HCEC 1CT (cell line): ENCODE measurements around the gene PTPRN2.
"Not testable (repeated sequence)": the region's sequence is repeated elsewhere in the genome, so short reads cannot be mapped to it uniquely, and the experiment has no call there.

Experiments
- DNase-seq: peaks from one replicate; pipeline ENCODE4 v3.0.0-alpha.2; 2017

Gene PTPRN2

DNA sequence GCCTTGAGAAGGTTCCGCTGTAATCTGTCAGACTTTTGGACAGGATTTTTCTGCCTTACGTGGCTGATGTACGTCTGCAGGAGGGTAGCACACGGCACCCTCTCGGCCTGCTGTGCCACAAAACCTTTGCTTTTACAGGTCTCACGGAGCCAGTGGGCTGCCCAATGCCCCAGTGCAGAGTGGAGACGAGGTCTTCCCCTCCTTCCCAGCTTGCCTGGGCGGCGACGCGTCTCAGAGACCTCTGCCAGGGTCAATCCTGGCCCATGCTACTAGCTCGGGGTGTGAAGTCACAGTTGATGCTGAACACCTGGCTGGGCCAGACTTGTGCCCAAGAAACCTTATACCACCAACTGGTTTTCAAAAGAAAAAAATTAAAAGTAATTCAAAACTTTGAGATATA, 724.4 kb downstream of the PTPRN2 start:
- no peak for DNase-seq

DNA sequence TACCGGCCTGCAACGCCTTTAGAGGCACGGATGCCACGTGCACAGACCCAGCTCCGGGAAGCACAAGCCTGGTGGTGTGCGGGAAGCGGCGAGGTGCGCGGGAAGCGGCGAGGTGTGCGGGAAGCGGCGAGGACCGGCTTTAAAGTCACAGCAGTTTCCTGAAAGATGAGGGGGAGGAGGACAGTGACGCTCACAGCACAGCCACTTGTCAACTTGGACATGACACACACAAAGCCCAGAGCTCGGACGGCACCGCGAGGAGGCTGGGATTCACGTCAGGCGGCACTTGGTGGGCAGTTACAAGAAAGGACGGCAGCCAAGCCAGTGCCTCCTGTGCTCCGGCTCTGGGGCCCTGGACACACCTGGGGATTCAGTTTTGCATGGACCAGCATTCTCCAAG, 724.9 kb downstream of the PTPRN2 start:
- no peak for DNase-seq

DNA sequence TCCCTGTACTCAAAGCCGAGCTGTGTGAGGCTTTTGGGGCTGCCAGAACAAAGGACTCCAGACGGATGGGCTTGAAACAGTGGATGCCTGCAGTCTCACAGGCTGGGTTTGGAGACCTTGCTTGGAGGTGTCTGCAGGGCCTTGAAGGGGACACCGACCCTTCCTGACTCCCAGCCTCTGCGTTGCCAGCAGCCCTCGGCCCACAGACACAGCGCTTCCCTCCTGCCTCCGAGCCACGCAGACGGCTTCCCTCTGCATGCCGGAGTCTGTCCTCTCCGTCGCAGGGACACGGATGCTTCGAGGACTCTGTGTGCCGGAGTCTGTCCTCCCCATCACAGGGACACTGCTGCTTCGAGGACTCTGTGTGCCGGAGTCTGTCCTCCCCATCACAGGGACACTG, 726.1 kb downstream of the PTPRN2 start:
- no peak for DNase-seq

DNA sequence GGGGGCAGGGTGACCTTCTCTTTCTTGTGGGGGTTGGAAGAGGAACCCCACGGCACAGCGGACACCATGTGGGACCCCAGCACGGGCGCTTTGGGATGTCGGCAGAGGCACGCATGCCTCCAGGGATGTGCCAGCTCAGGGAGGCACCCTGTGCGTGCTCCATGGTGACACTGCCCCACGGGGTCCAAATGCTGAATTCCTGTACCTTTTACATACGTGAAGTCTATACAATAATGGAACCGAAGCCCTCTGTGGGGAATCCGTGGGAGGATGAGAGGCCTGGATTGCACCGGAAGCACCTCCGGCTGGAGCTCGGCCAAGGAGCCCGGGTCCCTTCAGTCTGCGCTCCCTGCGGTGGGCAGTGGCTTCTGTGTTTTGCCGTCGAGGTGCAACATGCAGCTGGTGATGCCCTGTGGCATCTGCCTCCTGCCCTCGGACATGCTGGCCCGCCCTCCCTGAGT, 726.6 kb downstream of the PTPRN2 start:
- DNase-seq: no peak

DNA sequence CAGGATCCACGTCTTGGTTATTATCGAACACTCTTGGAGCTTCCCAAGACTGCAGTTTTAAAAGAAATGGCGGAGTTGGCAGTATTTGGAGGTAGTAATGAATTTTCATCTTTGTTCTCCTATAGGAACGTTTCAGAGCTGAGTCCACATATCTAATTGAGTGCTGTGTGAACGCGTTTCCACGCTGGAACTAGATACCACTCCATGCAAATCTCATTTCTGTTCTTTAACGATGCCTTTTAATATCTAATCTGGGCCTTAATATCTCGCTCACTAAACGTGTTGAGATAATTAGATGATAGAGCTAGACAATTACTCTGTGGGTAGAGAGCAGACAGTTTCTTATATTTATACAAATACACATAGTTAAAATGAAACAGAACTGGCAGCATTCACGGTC, 727.2 kb downstream of the PTPRN2 start:
- DNase-seq: no peak

DNA sequence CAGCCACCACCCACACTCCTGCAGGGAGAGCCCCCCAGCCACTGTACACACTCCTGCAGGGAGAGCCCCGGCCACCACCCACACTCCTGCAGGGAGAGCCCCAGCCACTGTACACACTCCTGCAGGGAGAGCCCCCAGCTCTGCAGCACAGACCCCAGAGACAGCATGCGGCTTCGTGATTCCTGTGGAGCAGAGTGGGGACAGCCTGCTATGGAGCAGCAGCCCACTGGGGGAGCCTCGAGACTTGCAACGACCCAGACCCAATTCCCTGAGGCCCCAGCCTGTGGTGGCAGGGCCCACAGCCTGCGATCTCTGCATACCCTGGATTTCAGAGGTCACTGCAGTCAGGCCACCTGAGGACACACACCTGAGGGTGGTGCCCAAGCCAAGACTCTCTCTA, 727.7 kb downstream of the PTPRN2 start:
- no peak for DNase-seq

DNA sequence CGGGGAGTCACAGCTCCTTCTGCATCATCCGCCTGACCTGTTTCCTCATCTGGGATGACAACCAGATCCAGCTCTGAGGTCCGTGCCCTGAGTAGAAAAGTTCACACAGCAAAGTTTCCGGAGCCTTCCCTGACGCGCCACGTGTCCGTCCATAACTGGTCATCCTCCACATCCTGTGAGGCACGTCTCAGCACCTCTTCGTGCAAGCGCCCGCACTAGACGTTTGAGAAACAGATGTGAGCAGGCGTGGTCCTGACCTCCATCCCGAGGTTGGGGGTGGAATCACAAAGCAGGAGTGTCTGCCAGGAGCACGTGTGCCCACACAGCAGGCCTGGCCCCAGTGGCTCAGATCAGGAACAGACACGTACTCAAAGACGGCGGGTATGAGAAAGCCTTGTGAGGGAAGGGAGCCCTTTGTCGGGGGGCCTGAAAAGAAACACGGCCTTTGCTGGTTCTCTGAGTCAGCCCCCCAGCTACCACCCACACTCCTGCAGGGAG, 730.0 kb downstream of the PTPRN2 start:
- DNase-seq: no peak

DNA sequence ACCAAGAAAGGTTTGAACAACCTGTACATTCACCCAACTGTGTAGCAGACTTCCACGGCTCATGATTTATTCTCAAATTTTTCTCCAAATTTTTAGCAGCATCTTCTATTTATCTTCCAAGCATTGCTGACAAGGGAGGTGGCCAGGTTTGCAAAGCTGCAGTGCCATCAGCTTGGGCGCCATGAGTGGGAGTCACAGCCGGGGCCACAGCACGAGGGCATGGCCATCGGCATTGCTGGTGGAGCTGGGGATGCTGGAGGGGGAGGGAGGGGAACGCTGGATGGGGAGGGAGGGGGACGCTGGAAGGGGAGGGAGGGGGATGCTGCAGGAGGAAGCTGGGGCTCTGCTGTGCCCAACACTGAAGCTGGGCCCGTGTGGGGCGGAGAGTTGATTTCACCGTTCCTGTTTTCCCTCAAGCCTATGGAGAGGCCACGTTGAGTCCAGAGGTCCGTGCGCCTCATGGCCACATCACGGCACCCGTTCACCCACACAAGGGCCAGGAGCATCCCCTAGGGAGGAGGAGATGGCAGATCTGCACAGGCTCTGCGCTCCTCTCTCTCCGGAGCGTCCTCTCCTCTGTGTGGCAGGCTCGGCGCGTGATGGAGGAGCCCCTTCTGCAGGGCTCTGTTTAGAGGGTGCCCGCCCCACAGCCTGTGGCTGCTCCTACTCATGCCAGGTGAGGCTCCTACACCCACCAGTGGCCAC, 730.6 kb downstream of the PTPRN2 start:
- no peak for DNase-seq

DNA sequence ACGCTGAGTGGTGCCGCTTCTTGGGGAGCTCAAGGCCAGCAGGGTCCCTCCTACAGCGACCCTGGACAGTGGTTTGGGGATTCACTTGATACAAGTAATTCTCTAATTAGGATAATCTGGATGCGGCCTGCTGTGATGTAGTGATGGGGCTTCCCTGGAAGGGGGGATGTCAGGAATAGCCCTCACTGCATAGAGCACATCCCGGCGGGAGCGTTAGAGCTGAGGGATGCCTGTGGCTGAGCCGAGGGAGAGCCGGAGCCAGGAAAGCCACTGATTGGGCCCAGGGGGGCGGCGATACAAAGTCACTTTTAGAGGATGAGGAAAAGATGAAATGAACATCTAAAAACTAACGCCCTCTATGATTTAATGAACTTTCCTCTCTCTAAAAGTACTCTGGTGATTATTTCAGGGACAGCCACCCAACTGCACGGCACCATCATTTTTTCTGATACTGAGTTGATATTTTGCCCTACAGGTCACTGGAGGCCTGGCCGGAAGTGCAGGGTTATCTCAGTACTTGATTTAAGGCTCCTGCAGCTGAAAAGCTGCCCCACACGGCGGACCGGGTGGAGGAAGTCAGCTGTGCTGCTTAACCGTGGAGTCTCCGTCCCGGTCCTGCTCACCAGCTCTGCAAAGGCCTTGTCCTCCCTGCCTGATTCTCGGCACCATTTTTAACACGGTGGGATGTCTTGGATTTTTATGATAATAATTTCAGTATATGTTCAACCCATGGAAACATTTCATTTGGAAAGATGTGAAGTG, 732.0 kb downstream of the PTPRN2 start:
- no peak for DNase-seq

DNA sequence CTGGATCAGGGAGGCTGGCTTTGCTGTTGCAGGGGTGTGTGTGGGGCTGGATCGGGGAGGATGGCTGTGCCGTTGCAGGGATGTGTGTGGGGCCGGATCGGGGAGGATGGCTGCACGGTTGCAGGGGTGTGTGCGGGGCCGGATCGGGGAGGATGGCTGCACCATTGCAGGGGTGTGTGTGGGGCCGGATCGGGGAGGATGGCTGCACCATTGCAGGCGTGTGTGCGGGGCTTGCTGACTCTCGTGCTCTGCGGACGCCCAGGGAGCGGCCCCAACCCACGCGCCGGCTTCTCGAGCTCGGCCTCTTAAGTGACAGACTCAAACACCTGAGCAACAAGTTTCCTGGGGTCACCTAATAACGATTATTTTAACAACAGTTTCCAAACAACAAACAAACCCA, 732.6 kb downstream of the PTPRN2 start:
- DNase-seq: no peak

DNA sequence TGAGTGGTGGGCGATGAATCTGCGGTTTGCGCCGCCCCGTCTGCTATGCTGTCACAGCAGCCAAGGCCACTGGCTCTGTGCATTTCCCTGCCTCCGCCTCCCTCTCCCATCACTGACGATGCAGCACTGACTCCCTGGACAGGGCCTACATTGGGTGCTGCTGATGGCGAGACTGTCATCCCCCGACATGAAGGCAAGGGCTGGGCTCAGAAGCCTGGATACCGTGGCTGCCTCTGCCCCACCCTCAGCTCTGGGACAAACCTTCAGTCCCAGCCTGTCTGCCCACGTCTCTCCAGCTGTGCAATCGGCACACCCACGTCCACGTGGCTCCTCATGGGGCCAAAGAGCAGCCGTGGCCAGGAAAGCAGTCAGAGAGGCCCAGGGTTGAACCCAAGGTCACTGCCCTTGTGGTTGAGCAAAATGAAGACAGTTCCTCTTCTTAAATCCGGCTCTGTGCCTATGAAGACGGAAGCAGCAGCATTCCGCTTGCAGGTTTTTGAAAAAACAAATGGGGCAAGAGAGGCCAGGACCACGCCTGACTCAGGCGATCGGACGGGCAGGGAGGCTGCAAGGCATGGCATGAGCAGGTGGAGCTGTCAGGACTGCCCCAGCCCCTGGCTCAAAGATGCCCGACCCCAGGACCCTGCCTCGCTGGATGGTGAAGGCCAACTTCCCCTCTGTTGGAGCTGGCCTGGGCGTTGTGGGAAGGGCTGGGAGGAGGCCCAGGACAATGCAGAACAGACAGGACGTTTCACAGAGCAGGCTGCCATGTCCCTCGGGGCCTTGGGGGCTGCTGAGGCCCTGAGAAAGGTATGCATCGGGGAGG, 733.3 kb downstream of the PTPRN2 start:
- no peak for DNase-seq

DNA sequence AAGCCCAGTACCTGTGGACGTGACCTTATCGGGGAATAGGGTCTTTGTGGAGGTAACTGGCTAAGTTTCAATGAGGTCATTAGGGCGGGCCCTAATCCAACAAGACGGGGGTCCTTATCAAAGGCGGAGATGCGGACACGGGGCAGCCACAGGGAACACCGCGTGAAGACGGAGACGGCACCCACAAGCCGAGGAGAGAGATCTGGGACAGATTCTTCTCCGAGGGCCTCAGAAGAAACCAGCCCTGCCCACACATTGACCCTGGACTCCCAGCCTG, 733.9 kb downstream of the PTPRN2 start:
- DNase-seq: no peak

DNA sequence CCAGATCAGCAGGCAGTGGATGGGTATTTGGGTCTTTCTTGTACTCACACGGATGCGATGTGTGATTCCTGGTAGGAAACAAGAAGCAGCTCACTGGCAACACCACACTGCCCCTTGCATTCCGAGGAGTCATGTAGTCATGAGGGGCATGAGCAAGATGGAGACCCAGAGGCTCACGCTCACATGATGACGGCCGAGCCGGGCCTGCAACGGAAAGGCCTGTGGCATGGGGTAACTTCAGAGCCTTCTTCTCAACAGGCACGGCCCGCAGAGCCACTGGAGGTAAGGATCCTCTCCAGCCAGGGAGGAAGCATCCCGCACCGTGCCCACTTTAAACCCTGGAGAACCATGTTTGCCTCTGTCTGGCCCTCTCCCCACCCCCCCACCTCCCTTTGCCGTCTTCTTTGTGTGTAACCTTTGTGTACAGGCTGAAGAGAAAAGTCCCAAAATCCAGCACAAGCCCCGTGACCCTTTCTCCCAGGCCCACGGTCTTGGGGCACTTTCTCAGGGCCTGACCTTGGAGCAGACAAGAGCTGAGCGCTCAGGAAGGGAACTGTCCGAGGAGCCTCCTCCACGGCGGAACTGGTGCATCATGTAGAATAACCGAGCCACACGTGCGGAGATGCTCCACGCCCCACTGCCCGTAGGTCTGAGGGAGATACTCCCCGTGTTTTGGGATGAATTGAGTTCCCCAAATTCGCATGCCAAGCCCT, 734.4 kb downstream of the PTPRN2 start:
- DNase-seq: no peak

DNA sequence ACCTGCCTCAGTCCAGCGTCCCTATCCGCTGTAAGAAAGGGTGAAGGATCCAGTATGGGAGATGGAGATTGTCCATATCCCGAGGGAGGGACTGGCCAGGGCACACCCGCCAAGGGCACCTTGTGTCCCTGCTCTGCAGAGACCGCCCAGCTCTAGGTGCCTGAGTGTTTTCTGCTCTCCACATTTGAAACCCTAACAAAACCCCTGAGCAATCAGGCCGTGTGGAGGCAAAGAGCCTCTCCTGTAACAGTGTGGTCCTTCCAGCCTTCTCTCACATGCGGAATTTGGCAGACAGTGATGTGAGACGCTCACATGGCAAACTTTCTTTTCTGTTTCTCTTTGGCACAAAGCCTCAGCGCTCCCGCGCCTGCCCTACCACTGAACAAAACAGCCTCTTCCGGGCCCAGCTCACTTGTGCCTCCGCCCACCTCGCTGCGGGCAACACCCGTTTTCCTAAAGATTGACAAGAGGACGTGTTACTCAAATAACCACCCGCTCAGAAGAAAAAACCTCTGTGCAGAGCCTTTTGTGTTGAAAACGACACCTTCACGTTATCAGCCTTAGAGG, 736.0 kb downstream of the PTPRN2 start:
- DNase-seq: no peak

DNA sequence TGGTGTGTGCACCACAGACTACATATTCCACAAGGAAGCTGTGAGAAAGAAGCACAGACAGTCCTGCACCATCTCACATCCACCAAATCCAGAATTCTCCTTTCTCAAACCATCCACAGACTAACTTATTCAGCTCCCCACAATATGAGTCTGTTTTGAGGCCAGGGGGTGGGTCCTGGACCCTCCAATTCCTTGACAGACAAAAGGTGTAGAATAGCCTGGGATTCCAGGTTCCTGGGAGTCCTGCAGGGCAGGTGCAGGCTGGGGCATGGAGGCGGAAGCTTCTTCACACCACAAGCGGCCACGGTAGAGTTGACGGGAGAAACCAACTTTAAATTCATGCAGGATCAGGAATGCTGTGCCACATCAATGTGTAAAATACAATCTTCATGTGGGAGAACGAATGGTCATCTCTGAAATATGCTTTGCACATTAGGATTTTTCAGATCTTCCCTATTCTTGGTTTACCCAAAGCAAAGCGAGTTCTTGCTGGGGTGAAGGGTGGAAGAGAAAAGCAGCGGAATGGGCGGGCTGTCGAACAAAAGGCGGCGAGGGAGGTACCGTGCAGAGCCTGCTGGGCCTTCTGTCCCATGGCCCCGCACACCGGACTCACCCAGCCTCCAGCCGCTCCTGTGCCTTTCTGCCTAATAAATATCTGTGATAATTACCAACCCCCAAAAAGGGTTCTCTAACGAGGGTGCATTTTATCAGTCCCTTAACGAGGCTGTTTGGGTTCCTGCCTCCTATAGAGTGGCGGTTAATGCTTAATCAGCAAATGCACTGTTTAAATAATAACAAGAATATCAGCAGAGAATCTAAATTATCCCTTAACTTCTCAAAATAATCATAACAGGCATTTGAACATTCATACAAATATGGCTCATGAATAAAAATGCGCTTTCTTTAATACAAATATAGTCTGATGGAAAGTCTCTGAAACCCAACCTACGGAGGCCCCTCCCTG, 736.9 kb downstream of the PTPRN2 start:
- DNase-seq: no peak

DNA sequence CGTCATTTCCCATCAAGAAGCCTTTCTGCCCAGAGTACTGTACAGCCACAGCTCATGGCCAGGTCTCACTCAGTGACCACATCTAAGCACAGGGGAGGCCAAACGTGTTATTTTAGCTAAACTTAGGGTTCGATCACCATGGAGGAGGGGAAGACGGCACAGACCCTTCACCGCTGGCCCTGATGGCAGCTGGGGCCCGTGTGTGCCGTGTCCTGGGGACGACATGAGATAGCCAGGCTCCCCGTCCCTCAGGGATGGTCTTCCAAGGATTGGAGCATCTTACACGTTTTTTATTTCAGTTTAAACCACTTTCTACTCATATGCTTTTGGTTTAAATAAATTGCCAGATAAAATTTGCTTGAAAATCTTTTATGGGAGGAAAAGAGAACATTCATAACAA, 737.9 kb downstream of the PTPRN2 start:
- DNase-seq: no peak

DNA sequence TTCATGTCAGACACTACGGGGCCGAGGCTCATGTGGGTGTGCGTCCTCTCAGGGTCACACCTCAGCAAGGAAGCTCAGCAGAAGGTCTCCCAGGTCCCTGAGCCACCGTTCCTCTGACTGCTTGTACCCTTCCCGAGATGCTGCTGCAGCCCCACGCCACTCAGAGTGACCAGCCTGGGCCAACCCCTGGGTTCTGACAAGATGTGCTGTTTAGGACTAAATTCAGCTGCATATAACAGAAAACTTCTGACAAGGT, 738.4 kb downstream of the PTPRN2 start:
- DNase-seq: no peak

DNA sequence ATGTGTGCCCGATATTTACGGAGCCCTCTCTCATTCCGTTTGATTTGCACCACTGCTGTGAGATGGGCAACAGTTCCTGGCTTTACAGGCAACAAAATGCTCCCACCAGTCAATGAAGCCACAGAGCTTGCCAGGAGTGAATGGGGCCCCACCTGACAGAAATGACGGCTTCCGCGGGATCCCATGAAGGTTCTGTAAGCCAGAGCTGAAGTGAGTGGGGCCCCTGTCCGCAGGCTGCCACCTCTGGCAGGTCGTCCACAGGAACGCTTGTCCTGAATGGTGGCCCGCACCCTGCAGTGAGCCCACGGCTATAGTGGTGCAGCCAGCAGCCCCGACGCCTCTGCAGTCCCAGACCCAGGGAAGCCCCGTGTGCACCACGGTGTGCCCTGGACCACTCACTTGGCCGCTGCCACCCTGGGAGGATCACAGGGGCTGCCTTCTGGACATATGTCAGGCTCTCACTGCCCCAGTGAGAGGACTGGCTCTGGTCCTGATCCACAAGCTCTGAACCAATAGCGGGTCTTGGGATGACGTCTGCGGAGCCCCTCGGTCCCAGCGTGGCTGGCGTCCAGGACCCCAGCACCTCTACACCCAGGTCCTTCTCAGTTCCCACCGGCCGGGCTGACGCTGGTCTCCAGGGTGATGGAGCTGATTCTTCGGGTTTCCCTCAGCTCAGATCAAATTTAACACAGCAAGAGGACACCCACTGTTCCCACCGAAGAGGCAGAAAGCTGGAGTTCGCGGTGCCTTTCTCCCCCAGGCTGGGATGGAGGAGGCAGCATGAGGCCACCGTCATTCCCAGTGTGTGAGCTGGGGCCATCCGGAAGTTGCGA, 738.9 kb downstream of the PTPRN2 start:
- no peak for DNase-seq

DNA sequence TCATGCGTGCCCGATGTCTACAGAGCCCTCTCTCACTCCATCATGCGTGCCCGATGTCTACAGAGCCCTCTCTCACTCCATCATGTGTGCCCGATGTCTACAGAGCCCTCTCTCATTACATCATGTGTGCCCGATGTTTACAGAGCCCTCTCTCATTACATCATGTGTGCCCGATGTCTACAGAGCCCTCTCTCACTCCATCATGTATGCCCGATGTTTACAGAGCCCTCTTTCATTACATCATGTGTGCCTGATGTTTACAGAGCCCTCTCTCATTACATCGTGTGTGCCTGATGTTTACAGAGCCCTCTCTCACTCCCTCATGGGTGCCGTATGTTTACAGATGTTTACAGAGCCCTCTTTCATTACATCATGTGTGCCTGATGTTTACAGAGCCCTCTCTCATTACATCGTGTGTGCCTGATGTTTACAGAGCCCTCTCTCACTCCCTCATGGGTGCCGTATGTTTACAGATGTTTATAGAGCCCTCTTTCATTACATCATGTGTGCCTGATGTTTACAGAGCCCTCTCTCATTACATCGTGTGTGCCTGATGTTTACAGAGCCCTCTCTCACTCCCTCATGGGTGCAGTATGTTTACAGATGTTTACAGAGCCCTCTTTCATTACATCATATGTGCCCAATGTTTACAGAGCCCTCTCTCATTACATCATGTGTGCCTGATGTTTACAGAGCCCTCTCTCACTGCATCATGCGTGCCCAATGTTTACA, 739.7 kb downstream of the PTPRN2 start:
- not testable (repeated sequence) for DNase-seq

DNA sequence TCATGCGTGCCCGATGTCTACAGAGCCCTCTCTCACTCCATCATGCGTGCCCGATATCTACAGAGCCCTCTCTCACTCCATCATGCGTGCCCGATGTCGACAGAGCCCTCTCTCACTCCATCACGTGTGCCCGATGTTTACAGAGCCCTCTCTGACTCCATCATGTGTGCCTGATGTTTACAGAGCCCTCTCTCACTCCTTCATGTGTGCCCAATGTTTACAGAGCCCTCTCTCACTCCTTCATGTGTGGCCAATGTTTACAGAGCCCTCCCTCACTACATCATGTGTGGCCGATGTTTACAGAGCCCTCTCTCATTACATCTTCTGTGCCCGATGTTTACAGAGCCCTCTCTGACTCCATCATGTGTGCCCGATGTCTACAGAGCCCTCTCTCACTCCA, 740.9 kb downstream of the PTPRN2 start:
- DNase-seq: not testable (repeated sequence)
